SK-N-SH treated with all-trans-retinoic acid at 6 μM for 48 hours (cell line): ENCODE data around the gene IPP.

Experiments
- ESRRG ChIP-seq: fragments of 250-450 bp; sonication (Bioruptor Pico); IDR thresholded peaks from 2 replicates; pipeline ENCODE4 v1.6.1; 2021; ENCODE audit warnings: mild to moderate bottlenecking
- ZFP30 ChIP-seq: fragments of 450-650 bp; formaldehyde crosslinking; IDR thresholded peaks from 2 replicates; pipeline ENCODE4 v1.5.0; 2022; ENCODE audit warnings: mild to moderate bottlenecking, moderate library complexity

GRCh38 chr1:45730780-45731319, 19.6 kb downstream of the IPP start:
- no peak for TF ChIP-seq ESRRG
- no peak for TF ChIP-seq ZFP30 (CRISPR knock-in tag)
